HFFc6 (cell line): Measurements from ENCODE around the gene DBP. TPM values are rescaled to one million over a fixed set of nuclear protein-coding genes. Genes with fewer than 3 reads are reported as not detected.

Experiments used
- DNase-seq: peaks from one replicate; pipeline ENCODE4 v3.0.0-alpha.2; 2018
- H3K27ac Mint-ChIP-seq: 2 replicates; pipeline ENCODE4 v1.8.0; 2020; ENCODE audit warnings: mild to moderate bottlenecking, mixed read lengths
- H3K27me3 Mint-ChIP-seq: 2 replicates; pipeline ENCODE4 v1.8.0; 2021; ENCODE audit warnings: mild to moderate bottlenecking, moderate library complexity, mixed read lengths; ENCODE audit not compliant: insufficient read depth
- H3K36me3 Mint-ChIP-seq: 2 replicates; pipeline ENCODE4 v1.8.0; 2021; ENCODE audit warnings: low read depth, mixed read lengths
- H3K4me1 Mint-ChIP-seq: 2 replicates; pipeline ENCODE4 v1.8.0; 2020; ENCODE audit warnings: low read depth, mixed read lengths
- H3K4me3 Mint-ChIP-seq: 2 replicates; pipeline ENCODE4 v1.8.0; 2020; ENCODE audit warnings: mild to moderate bottlenecking, moderate library complexity, mixed read lengths
- H3K9me3 Mint-ChIP-seq: 2 replicates; pipeline ENCODE4 v1.8.0; 2020; ENCODE audit warnings: mild to moderate bottlenecking, mixed read lengths
- CTCF ChIP-seq: fragments of 200-600 bp; sonication (generic); IDR thresholded peaks from 2 replicates; pipeline ENCODE4 v1.5.0; 2021; ENCODE audit warnings: antibody characterized with exemption, mild to moderate bottlenecking
- total RNA-seq, 6 experiments: library from RNA; stranded (reverse); fragmentation: NEBNext Ultra II Directional; extraction: Animal tissue kit (Norgen Biotek cat#: 25700); gene quantifications; 2 replicates in 1 of 6; 3 replicates in 5 of 6; pipeline ENCODE4 v1.2.3, GENCODE V29; 2021

The DBP gene
- total RNA-seq, 6 experiments from 2014 or later, result 3.8 to 5.7 (median 4.4) TPM

- peak; percentile 31; the same call in 1 of the 2 replicates for TF ChIP-seq CTCF
- H3K9me3 Mint-ChIP-seq, result no peaks in the 10 kb centered on the region
- peak overlapping the region; percentile 91 for H3K4me3 Mint-ChIP-seq
- peak; percentile 81 for DNase-seq
- H3K4me1 Mint-ChIP-seq, result peaks cover 46% of the 10 kb centered on the region
- no peaks in the 10 kb centered on the region for H3K36me3 Mint-ChIP-seq
- H3K27ac Mint-ChIP-seq, result peak overlapping the region; percentile 98
- peaks cover 24% of the 10 kb centered on the region for H3K27me3 Mint-ChIP-seq
Measured at GRCh38 chr19:48637948-48638830, 1.0 kb upstream of the DBP start.

- Mint-ChIP-seq H3K27ac (peak overlapping the region; percentile 98), H3K4me1 (peaks cover 53% of the 10 kb centered on the region), H3K4me3 (peak overlapping the region; percentile 91), H3K9me3 (no peaks in the 10 kb centered on the region), H3K27me3 (peaks cover 21% of the 10 kb centered on the region), H3K36me3 (no peaks in the 10 kb centered on the region)
- DNase-seq, result peak; percentile 97
- no peak for TF ChIP-seq CTCF
Measured at GRCh38 chr19:48637449-48637947, 319 bp upstream of the DBP start.

GRCh38 chr19:48635966-48636858, 967 bp downstream of the DBP start:
- TF ChIP-seq CTCF, result no peak
- DNase-seq, result no peak
- Mint-ChIP-seq H3K9me3 (no peaks in the 10 kb centered on the region), H3K36me3 (no peaks in the 10 kb centered on the region), H3K4me1 (peaks cover 57% of the 10 kb centered on the region), H3K27me3 (peaks cover 14% of the 10 kb centered on the region; the same call in 1 of the 2 replicates), H3K4me3 (peak overlapping the region; percentile 91), H3K27ac (peak overlapping the region; percentile 43; the same call in 1 of the 2 replicates)

GRCh38 chr19:48635263-48635965, 1.8 kb downstream of the DBP start:
- no peaks in the 10 kb centered on the region for H3K36me3 Mint-ChIP-seq
- H3K9me3 Mint-ChIP-seq, result no peaks in the 10 kb centered on the region
- TF ChIP-seq CTCF, result no peak
- peak overlapping the region; percentile 86 for H3K27ac Mint-ChIP-seq
- H3K27me3 Mint-ChIP-seq, result peaks cover 14% of the 10 kb centered on the region; the same call in 1 of the 2 replicates
- H3K4me3 Mint-ChIP-seq, result peak overlapping the region; percentile 91
- H3K4me1 Mint-ChIP-seq, result peaks cover 57% of the 10 kb centered on the region
- DNase-seq, result no peak
